ENCODE data around the gene C3orf70. TPM values are rescaled to one million over a fixed set of nuclear protein-coding genes. Genes with fewer than 3 reads are reported as not detected.

Gene C3orf70
- total RNA-seq, 2 experiments from 2014 or later: not detected

DNA sequence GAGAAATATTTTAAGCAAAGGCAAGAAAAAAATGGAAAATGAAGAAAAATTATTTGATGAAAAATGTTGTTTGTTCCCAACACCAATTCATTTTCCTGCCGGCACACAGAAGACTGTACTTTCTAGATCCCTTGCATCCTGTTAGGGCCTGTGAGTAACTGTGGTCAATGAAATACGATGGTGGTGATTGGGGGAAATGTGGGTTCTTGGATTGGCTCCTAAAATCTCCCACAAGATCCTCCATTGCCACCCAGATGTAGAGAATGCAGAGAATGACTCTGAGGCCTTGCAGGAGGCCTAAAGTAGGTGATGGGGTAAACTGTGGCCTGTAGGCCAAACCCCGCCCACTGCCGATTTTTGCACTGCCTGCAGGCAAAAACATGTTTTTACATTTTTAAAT, 46.3 kb upstream of the C3orf70 start:
- no peaks in the 10 kb centered on the region for H3K9me2 ChIP-seq (ENCODE audit: insufficient read depth, low read length)
- H2AFZ ChIP-seq (ENCODE audit: low read length): no peak overlapping the region
- DNase-seq (ENCODE audit: low spot score): no peak
- no peaks in the 10 kb centered on the region for H3K4me1 ChIP-seq (ENCODE audit: insufficient read depth, low read length, poor library complexity, severe bottlenecking)
- no peaks in the 10 kb centered on the region for H3K79me2 ChIP-seq (ENCODE audit: insufficient read depth, low read depth, low read length)
- POLR2A ChIA-PET: no interaction called here
- no TSS peak for BruUV-seq (replicated peaks)
- H3K9me3 ChIP-seq (ENCODE audit: low read length): no peaks in the 10 kb centered on the region
- H3K27ac ChIP-seq (ENCODE audit: low read depth, low read length, poor library complexity, severe bottlenecking): no peak overlapping the region
- H3K36me3 ChIP-seq (ENCODE audit: insufficient read depth, low read length): no peaks in the 10 kb centered on the region
- no peak for TF ChIP-seq EZH2phosphoT487 (IDR thresholded peaks at IDR 0.05; ENCODE audit: borderline replicate concordance, low read depth, low read length)
- CTCF ChIA-PET (ENCODE audit: unreplicated experiment): no interaction called here
- H3K4me3 ChIP-seq (ENCODE audit: low read depth, low read length, poor library complexity, severe bottlenecking): no peak overlapping the region
- no peak overlapping the region for H3K4me2 ChIP-seq (ENCODE audit: low read length)
- H4K20me1 ChIP-seq (ENCODE audit: insufficient read depth, low read length): no peaks in the 10 kb centered on the region
- intact Hi-C loops (cut with micrococcal nuclease; ENCODE audit: unreplicated experiment): no loop called here

DNA sequence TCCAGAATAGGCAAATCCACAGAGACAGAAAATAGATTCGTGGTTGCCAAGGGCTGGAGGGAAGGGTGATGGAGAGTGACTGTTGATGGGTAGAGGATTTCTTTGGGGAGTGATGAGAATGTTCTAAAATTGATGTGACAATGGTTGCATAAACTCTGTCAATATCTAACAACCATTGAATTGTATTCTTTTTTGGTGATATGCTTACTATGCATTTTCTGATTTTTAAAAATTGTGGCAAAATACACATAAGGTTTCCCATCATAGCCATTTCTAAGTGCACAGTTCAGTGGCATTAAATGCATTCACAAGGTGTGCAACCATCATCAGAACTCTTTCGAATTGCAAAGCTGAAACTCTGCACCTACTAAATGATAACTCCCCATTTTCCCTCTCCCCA, 44.2 kb upstream of the C3orf70 start:
- Histone ChIP-seq H3K4me1 (ENCODE audit: insufficient read depth, low read length, poor library complexity, severe bottlenecking) (no peaks in the 10 kb centered on the region), H3K79me2 (ENCODE audit: insufficient read depth, low read depth, low read length) (no peaks in the 10 kb centered on the region), H4K20me1 (ENCODE audit: insufficient read depth, low read length) (no peaks in the 10 kb centered on the region), H3K9me3 (ENCODE audit: low read length) (no peaks in the 10 kb centered on the region), H2AFZ (ENCODE audit: low read length) (no peak overlapping the region), H3K36me3 (ENCODE audit: insufficient read depth, low read length) (no peaks in the 10 kb centered on the region), H3K4me3 (ENCODE audit: low read depth, low read length, poor library complexity, severe bottlenecking) (no peak overlapping the region), H3K4me2 (ENCODE audit: low read length) (no peak overlapping the region), H3K9me2 (ENCODE audit: insufficient read depth, low read length) (no peaks in the 10 kb centered on the region), H3K27ac (ENCODE audit: low read depth, low read length, poor library complexity, severe bottlenecking) (no peak overlapping the region)
- DNase-seq (ENCODE audit: low spot score): no peak
- POLR2A ChIA-PET: no interaction called here
- CTCF ChIA-PET (ENCODE audit: unreplicated experiment): no interaction called here
- no TSS peak for BruUV-seq (replicated peaks)
- intact Hi-C loops (cut with micrococcal nuclease; ENCODE audit: unreplicated experiment): no loop called here
- TF ChIP-seq, protein P1, sequence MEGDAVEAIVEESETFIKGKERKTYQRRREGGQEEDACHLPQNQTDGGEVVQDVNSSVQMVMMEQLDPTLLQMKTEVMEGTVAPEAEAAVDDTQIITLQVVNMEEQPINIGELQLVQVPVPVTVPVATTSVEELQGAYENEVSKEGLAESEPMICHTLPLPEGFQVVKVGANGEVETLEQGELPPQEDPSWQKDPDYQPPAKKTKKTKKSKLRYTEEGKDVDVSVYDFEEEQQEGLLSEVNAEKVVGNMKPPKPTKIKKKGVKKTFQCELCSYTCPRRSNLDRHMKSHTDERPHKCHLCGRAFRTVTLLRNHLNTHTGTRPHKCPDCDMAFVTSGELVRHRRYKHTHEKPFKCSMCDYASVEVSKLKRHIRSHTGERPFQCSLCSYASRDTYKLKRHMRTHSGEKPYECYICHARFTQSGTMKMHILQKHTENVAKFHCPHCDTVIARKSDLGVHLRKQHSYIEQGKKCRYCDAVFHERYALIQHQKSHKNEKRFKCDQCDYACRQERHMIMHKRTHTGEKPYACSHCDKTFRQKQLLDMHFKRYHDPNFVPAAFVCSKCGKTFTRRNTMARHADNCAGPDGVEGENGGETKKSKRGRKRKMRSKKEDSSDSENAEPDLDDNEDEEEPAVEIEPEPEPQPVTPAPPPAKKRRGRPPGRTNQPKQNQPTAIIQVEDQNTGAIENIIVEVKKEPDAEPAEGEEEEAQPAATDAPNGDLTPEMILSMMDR (conservative IDR thresholded peaks at IDR 0.05; ENCODE audit: low read length): no peak
- TF ChIP-seq EZH2phosphoT487 (IDR thresholded peaks at IDR 0.05; ENCODE audit: borderline replicate concordance, low read depth, low read length): no peak

DNA sequence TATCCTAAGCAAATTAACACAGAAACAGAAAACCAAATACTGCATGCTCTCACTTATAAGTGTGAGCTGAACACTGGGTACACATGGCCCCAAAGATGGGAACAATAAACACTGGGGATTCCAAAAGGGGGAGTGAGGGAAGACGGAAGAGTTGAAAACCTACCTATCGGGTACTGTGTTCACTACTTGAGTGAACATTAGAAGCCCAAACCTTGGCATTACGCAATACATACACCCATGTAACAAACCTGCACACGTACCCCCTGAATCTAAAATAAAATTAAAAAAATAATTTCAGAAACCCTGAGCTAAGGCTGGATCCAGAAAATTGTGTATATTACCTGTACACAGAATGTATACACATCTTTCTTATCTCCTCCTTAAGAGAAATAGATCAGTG, 42.8 kb upstream of the C3orf70 start:
- no peaks in the 10 kb centered on the region for H4K20me1 ChIP-seq (ENCODE audit: insufficient read depth, low read length)
- intact Hi-C loops (cut with micrococcal nuclease; ENCODE audit: unreplicated experiment): no loop called here
- H3K36me3 ChIP-seq (ENCODE audit: insufficient read depth, low read length): no peaks in the 10 kb centered on the region
- CTCF ChIA-PET (ENCODE audit: unreplicated experiment): no interaction called here
- H3K4me2 ChIP-seq (ENCODE audit: low read length): no peak overlapping the region
- TF ChIP-seq, protein P1 (conservative IDR thresholded peaks at IDR 0.05; ENCODE audit: low read length): no peak
- no peak for TF ChIP-seq EZH2phosphoT487 (IDR thresholded peaks at IDR 0.05; ENCODE audit: borderline replicate concordance, low read depth, low read length)
- POLR2A ChIA-PET: no interaction called here
- BruUV-seq (replicated peaks): no TSS peak
- H3K4me3 ChIP-seq (ENCODE audit: low read depth, low read length, poor library complexity, severe bottlenecking): no peak overlapping the region
- H3K9me3 ChIP-seq (ENCODE audit: low read length): no peaks in the 10 kb centered on the region
- H3K79me2 ChIP-seq (ENCODE audit: insufficient read depth, low read depth, low read length): no peaks in the 10 kb centered on the region
- no peaks in the 10 kb centered on the region for H3K4me1 ChIP-seq (ENCODE audit: insufficient read depth, low read length, poor library complexity, severe bottlenecking)
- DNase-seq (ENCODE audit: low spot score): no peak
- H2AFZ ChIP-seq (ENCODE audit: low read length): no peak overlapping the region
- no peak overlapping the region for H3K27ac ChIP-seq (ENCODE audit: low read depth, low read length, poor library complexity, severe bottlenecking)
- no peaks in the 10 kb centered on the region for H3K9me2 ChIP-seq (ENCODE audit: insufficient read depth, low read length)
